Activated CD8-positive, alpha-beta memory T cell treated with anti-CD3 and anti-CD28 coated beads, Interleukin-2, amount 10 ng/mL, durations not matched to agents 7 days and 5 days (primary cell): ENCODE data around the gene HPX. TPM values are rescaled to one million over a fixed set of nuclear protein-coding genes. Genes with fewer than 3 reads are reported as not detected.
A peak's percentile ranks its signal among the peaks of the same experiment; 100 is the strongest.

Experiments used
- ATAC-seq: fragments of 150-1000 bp; cut with Tn5 transposase; one replicate; pipeline ENCODE4 v1.10.0; 2021; ENCODE audit warnings: moderate library complexity
- CTCF ChIA-PET: fragments of 350-600 bp; sonication (Branson Sonifier 250); formaldehyde crosslinking; loops from one replicate; lab custom pipeline; 2021; ENCODE audit warnings: antibody characterized with exemption; lab: Charles Lee
- DNase-seq: peaks from one replicate; pipeline ENCODE4 v3.0.0-alpha.2; 2020
- H3K27ac Mint-ChIP-seq: one replicate; pipeline ENCODE4 v1.8.0; 2021; ENCODE audit warnings: mild to moderate bottlenecking, mixed read lengths
- H3K27me3 Mint-ChIP-seq: one replicate; pipeline ENCODE4 v1.8.0; 2021; ENCODE audit warnings: mixed read lengths
- H3K36me3 Mint-ChIP-seq: one replicate; pipeline ENCODE4 v1.8.0; 2021; ENCODE audit warnings: mild to moderate bottlenecking, mixed read lengths
- H3K4me1 Mint-ChIP-seq: one replicate; pipeline ENCODE4 v1.8.0; 2021; ENCODE audit warnings: mixed read lengths
- H3K4me3 Mint-ChIP-seq: one replicate; pipeline ENCODE4 v1.8.0; 2021; ENCODE audit warnings: mild to moderate bottlenecking, moderate library complexity, mixed read lengths
- H3K9me3 Mint-ChIP-seq: one replicate; pipeline ENCODE4 v1.8.0; 2022; ENCODE audit warnings: low read depth, mixed read lengths
- total RNA-seq, 2 experiments: library from RNA; stranded (reverse); gene quantifications; one replicate each; pipeline ENCODE4 v1.2.3, GENCODE V29; 2021

The HPX gene
- total RNA-seq, 2 experiments from 2014 or later = 0.76 TPM; not detected in 1

- Mint-ChIP-seq H3K27ac (no peak overlapping the region), H3K36me3 (no peaks in the 10 kb centered on the region), H3K4me1 (no peaks in the 10 kb centered on the region), H3K4me3 (no peak overlapping the region), H3K27me3 (no peaks in the 10 kb centered on the region), H3K9me3 (no peaks in the 10 kb centered on the region)
- DNase-seq = no peak
- no peak for ATAC-seq
- CTCF ChIA-PET = interaction anchor here (1.5 to 2.3 kb wide), 2 partner anchors 14 to 78 kb away, joined by 5 to 16 read pairs; no protein-coding TSS in a partner anchor
Measured at GRCh38 chr11:6456361-6457073, 15.7 kb upstream of the HPX start.

DNA sequence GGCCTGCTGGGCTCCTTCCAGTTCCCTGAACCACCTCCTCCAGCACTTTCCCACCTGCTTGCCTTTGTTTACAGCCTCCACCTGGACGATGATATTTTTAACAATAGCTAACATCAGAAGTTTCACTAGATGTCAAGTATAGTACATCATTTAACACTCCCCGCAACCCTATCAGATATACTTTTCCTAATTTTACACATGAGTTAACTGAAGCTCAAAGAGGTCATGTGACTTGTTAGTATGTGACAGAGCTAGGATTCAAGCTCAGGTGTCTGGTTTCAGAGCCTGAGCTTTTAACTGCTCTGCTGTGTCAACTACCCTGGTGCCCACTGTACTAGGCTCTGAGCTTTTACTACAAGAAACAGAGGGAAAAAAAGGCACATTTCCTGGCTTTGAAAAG lies 14.3 kb upstream of the HPX start:
- no peaks in the 10 kb centered on the region for H3K36me3 Mint-ChIP-seq
- H3K4me3 Mint-ChIP-seq = no peak overlapping the region
- CTCF ChIA-PET = interaction anchor here (1.0 to 2.3 kb wide), 2 partner anchors 12 to 77 kb away, joined by 3 to 16 read pairs; no protein-coding TSS in a partner anchor

DNA sequence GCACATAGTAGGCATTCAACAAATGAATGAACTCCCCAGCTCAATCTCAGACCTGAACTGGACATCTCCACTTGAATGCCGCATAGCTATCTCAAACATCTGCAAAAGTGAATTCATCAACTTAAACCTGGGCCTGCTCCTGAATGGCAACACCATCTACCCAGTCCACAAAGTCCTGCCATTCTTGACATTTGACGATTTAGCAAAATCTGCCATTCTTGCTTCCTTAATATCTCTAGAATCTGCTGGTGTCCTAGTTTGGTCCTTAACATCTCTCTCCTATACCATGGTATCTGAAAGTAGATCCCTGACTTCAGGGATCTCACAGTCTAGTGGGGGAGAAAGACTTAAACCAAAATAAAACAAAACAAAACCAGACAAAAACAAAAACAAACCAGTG lies 12.4 kb upstream of the HPX start:
- Mint-ChIP-seq H3K4me1 (no peaks in the 10 kb centered on the region), H3K27ac (no peak overlapping the region), H3K4me3 (no peak overlapping the region), H3K27me3 (no peaks in the 10 kb centered on the region), H3K9me3 (no peaks in the 10 kb centered on the region), H3K36me3 (no peaks in the 10 kb centered on the region)
- CTCF ChIA-PET = interaction anchor here (0.8 to 2.5 kb wide), 5 partner anchors 9 to 202 kb away, joined by 3 to 17 read pairs (median 3); no protein-coding TSS in a partner anchor
- DNase-seq (no peak), ATAC-seq (no peak)

More for the DNA sequence above, 14.3 kb upstream of the HPX start:
- ATAC-seq = no peak
- DNase-seq = no peak
- Mint-ChIP-seq H3K9me3 (no peaks in the 10 kb centered on the region), H3K4me1 (no peaks in the 10 kb centered on the region), H3K27me3 (no peaks in the 10 kb centered on the region), H3K27ac (no peak overlapping the region)

DNA sequence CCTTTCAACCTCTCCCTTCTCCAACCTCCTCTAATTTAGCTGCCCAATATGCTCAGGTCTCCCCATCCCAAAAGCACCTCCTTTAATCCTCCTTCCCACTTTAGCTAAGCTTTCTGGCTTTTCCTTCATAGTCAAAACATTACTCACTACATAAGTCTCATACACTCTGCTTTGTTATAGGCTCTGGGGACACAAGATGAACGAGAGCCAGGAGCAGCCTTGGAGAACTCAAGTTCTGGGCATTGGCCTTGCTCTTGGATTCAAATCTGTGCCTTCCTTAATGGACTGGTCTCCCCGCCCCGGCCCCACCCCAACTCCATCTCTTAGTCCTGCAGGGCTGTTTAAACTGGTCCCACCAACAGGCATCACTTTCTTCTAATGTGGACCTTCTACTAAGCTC lies 11.4 kb upstream of the HPX start:
- ATAC-seq (no peak), DNase-seq (no peak)
- H3K27ac Mint-ChIP-seq = no peak overlapping the region
- no peaks in the 10 kb centered on the region for H3K27me3 Mint-ChIP-seq
- no peak overlapping the region for H3K4me3 Mint-ChIP-seq
- H3K36me3 Mint-ChIP-seq = no peaks in the 10 kb centered on the region
- H3K4me1 Mint-ChIP-seq = no peaks in the 10 kb centered on the region
- H3K9me3 Mint-ChIP-seq = no peaks in the 10 kb centered on the region
- CTCF ChIA-PET = interaction anchor here (0.8 to 2.5 kb wide), 3 partner anchors 8 to 74 kb away, joined by 3 to 17 read pairs (median 3); no protein-coding TSS in a partner anchor

DNA sequence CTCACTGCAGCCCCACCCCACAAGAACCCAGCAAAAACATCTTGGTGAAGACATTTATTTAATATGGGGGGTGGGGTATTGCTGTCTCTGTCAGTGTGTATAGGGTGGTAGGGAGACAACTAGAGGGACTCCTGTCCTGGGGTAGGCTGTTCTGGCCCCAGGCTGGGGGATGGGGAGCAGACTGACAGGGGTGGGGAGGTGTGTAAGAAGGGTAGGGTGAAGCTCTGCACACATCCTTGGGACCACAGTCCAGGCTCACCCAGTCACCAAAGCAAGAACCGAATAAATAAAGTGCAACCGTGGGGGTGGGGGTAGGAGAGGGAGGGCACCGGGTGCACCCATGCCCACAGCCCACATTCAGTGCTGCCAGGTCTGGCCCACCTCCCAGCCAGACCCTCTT lies 7.8 kb upstream of the HPX start:
- H3K4me3 Mint-ChIP-seq = no peak overlapping the region

GRCh38 chr11:6443269-6444003 lies 2.6 kb upstream of the HPX start:
- Mint-ChIP-seq H3K4me1 (no peaks in the 10 kb centered on the region), H3K36me3 (no peaks in the 10 kb centered on the region), H3K4me3 (no peak overlapping the region), H3K9me3 (no peaks in the 10 kb centered on the region), H3K27me3 (no peaks in the 10 kb centered on the region), H3K27ac (no peak overlapping the region)
- CTCF ChIA-PET = interaction anchor here (0.6 to 15.2 kb wide), 30 partner anchors 9 to 240 kb away, joined by 3 to 571 read pairs (median 4); partner anchors contain the start of genes APBB1, ARFIP2, MRPL17 and SMPD1
- peak; percentile 85 for ATAC-seq
- peak; percentile 69 for DNase-seq

More for the DNA sequence above, 7.8 kb upstream of the HPX start:
- Mint-ChIP-seq H3K36me3 (no peaks in the 10 kb centered on the region), H3K9me3 (no peaks in the 10 kb centered on the region), H3K4me1 (no peaks in the 10 kb centered on the region), H3K27ac (no peak overlapping the region), H3K27me3 (no peaks in the 10 kb centered on the region)
- no peak for ATAC-seq
- DNase-seq = no peak
- CTCF ChIA-PET = interaction anchor here (1.1 to 15.2 kb wide), 3 partner anchors 66 to 257 kb away, joined by 3 to 571 read pairs (median 3); partner anchors contain the start of gene SMPD1

- CTCF ChIA-PET = interaction anchor here (1.2 to 15.2 kb wide), 9 partner anchors 13 to 241 kb away, joined by 3 to 571 read pairs (median 23); partner anchors contain the start of genes APBB1, MRPL17, SMPD1 and TRIM3
Measured at GRCh38 chr11:6442441-6442840, 1.7 kb upstream of the HPX start.

GRCh38 chr11:6438979-6439571 lies 1.7 kb downstream of the HPX start:
- CTCF ChIA-PET = interaction anchor here (0.6 to 15.2 kb wide), 12 partner anchors 10 to 318 kb away, joined by 3 to 571 read pairs (median 3); partner anchors contain the start of genes APBB1 and SMPD1
- peak; percentile 32 for ATAC-seq
- Mint-ChIP-seq H3K36me3 (no peaks in the 10 kb centered on the region), H3K4me3 (no peak overlapping the region), H3K27me3 (no peaks in the 10 kb centered on the region), H3K9me3 (no peaks in the 10 kb centered on the region), H3K4me1 (peaks cover 4% of the 10 kb centered on the region), H3K27ac (no peak overlapping the region)
- DNase-seq = peak; percentile 46

More at GRCh38 chr11:6442441-6442840, 1.7 kb upstream of the HPX start:
- Mint-ChIP-seq H3K4me3 (no peak overlapping the region), H3K9me3 (no peaks in the 10 kb centered on the region), H3K4me1 (no peaks in the 10 kb centered on the region), H3K27ac (no peak overlapping the region), H3K27me3 (no peaks in the 10 kb centered on the region), H3K36me3 (no peaks in the 10 kb centered on the region)
- DNase-seq (no peak), ATAC-seq (no peak)

GRCh38 chr11:6437993-6438392 lies 2.8 kb downstream of the HPX start:
- peak; percentile 60 for DNase-seq
- H3K4me1 Mint-ChIP-seq = peaks cover 4% of the 10 kb centered on the region
- H3K9me3 Mint-ChIP-seq = no peaks in the 10 kb centered on the region
- no peaks in the 10 kb centered on the region for H3K27me3 Mint-ChIP-seq
- CTCF ChIA-PET = interaction anchor here (1.2 to 15.2 kb wide), 8 partner anchors 8 to 75 kb away, joined by 3 to 571 read pairs (median 6); partner anchors contain the start of genes APBB1 and SMPD1
- no peak overlapping the region for H3K27ac Mint-ChIP-seq
- ATAC-seq = peak; percentile 71
- no peak overlapping the region for H3K4me3 Mint-ChIP-seq
- H3K36me3 Mint-ChIP-seq = no peaks in the 10 kb centered on the region

GRCh38 chr11:6437423-6437822 lies 3.4 kb downstream of the HPX start:
- H3K4me3 Mint-ChIP-seq = no peak overlapping the region
- no peaks in the 10 kb centered on the region for H3K9me3 Mint-ChIP-seq
- no peaks in the 10 kb centered on the region for H3K27me3 Mint-ChIP-seq
- peaks cover 4% of the 10 kb centered on the region for H3K4me1 Mint-ChIP-seq
- ATAC-seq = no peak
- no peak overlapping the region for H3K27ac Mint-ChIP-seq
- DNase-seq = no peak
- no peaks in the 10 kb centered on the region for H3K36me3 Mint-ChIP-seq
- CTCF ChIA-PET = interaction anchor here (1.2 to 15.2 kb wide), 5 partner anchors 8 to 74 kb away, joined by 3 to 571 read pairs (median 12); partner anchors contain the start of gene SMPD1

- Mint-ChIP-seq H3K4me1 (peaks cover 4% of the 10 kb centered on the region), H3K27ac (no peak overlapping the region), H3K36me3 (no peaks in the 10 kb centered on the region), H3K27me3 (no peaks in the 10 kb centered on the region), H3K4me3 (no peak overlapping the region), H3K9me3 (no peaks in the 10 kb centered on the region)
- CTCF ChIA-PET = interaction anchor here (1.2 to 9.6 kb wide), 3 partner anchors 7 to 55 kb away, joined by 3 to 71 read pairs (median 3); partner anchors contain the start of gene HPX
- DNase-seq (no peak), ATAC-seq (no peak)
Measured at GRCh38 chr11:6433998-6434660, 6.7 kb downstream of the HPX start.

GRCh38 chr11:6431861-6432260 lies 8.9 kb downstream of the HPX start:
- no peak for DNase-seq
- H3K9me3 Mint-ChIP-seq = no peaks in the 10 kb centered on the region
- no peaks in the 10 kb centered on the region for H3K27me3 Mint-ChIP-seq
- H3K4me1 Mint-ChIP-seq = peaks cover 4% of the 10 kb centered on the region
- CTCF ChIA-PET = interaction anchor here (9.6 kb wide), 1 partner anchor 9 kb away, joined by 71 read pairs; the partner anchor contains the start of gene HPX
- no peak overlapping the region for H3K4me3 Mint-ChIP-seq
- H3K27ac Mint-ChIP-seq = no peak overlapping the region
- ATAC-seq = no peak
- no peaks in the 10 kb centered on the region for H3K36me3 Mint-ChIP-seq
